ENCODE results near the gene EXOC5. TPM values are rescaled to one million over a fixed set of nuclear protein-coding genes. Genes with fewer than 3 reads are reported as not detected.
A peak's percentile ranks its signal among the peaks of the same experiment; 100 is the strongest.

EXOC5 gene
- total RNA-seq (10 to 100 TPM; 67.2 to 83.4 TPM), polyA plus RNA-seq (ENCODE audit: insufficient read length in 2 of 2) (10 to 100 TPM; 58.1 to 88.6 TPM)
- long read RNA-seq, donor 1, full-length matches to known transcripts = 8 of 28 reads
- long read RNA-seq, donor 1, partial matches to known transcripts = 20 of 28 reads
- long read RNA-seq, donor 1, other reads (novel, unspliced or antisense) = 0 of 28 reads
- long read RNA-seq, donor 2, full-length matches to known transcripts = 6 of 6 reads
- long read RNA-seq, donor 2, partial matches to known transcripts = 0 of 6 reads
- long read RNA-seq, donor 2, other reads (novel, unspliced or antisense) = 0 of 6 reads
- long read RNA-seq, donor 3, full-length matches to known transcripts = 4 of 4 reads
- long read RNA-seq, donor 3, partial matches to known transcripts = 0 of 4 reads
- long read RNA-seq, donor 3, other reads (novel, unspliced or antisense) = 0 of 4 reads
- long read RNA-seq, donor 4, full-length matches to known transcripts = 1 of 1 reads
- long read RNA-seq, donor 4, partial matches to known transcripts = 0 of 1 reads
- long read RNA-seq, donor 4, other reads (novel, unspliced or antisense) = 0 of 1 reads

GRCh38 chr14:57268161-57269069, at the start of gene EXOC5, which contains the start of gene AP5M1:
Gene EXOC5, minus strand, starts transcription at chr14:57268905. Its CDS starts 257 bp downstream, at chr14:57268648.
Gene AP5M1, plus strand, starts transcription at chr14:57268971. Its CDS starts 344 bp downstream, at chr14:57269315.
- under 1% methylated on average over 76 of the region's 76 CpGs for WGBS (ENCODE audit: insufficient coverage)
- H3K9me3 ChIP-seq (ENCODE audit: control insufficient read depth, insufficient read depth, low read length) = no peaks in the 10 kb centered on the region
- peak within 1 kb of the TSS; percentile 91 for H3K4me3 ChIP-seq (ENCODE audit: low read depth, low read length)
- peaks cover 4% of the 10 kb centered on the region for H3K4me1 ChIP-seq (ENCODE audit: control insufficient read depth, insufficient read depth, low read length)
- H3K36me3 ChIP-seq (ENCODE audit: control insufficient read depth, insufficient read depth, low read length) = peaks cover 3% of the 10 kb centered on the region
- peak within 1 kb of the TSS; percentile 91 for H3K27ac ChIP-seq (ENCODE audit: low read depth, low read length)
- H3K27me3 ChIP-seq (ENCODE audit: control insufficient read depth, insufficient read depth, low read length) = no peaks in the 10 kb centered on the region
- DNase-seq (ENCODE audit: low read depth in 4 of 6, low spot score in 6 of 6) = peak; percentile 91 to 99 (median 95)

GRCh38 chr14:57317248-57317833, 48.6 kb upstream of the EXOC5 start:
- peak; percentile 38 to 94 (median 68) for DNase-seq (ENCODE audit: low read depth in 4 of 6, low spot score in 6 of 6)
- WGBS (ENCODE audit: insufficient coverage) = 0% methylated on average over 1 of the region's 3 CpGs
- Histone ChIP-seq H3K4me1 (ENCODE audit: control insufficient read depth, insufficient read depth, low read length) (no peaks in the 10 kb centered on the region), H3K9me3 (ENCODE audit: control insufficient read depth, insufficient read depth, low read length) (no peaks in the 10 kb centered on the region), H3K27me3 (ENCODE audit: control insufficient read depth, insufficient read depth, low read length) (peaks cover 2% of the 10 kb centered on the region), H3K36me3 (ENCODE audit: control insufficient read depth, insufficient read depth, low read length) (no peaks in the 10 kb centered on the region), H3K27ac (ENCODE audit: low read depth, low read length) (no peak overlapping the region), H3K4me3 (ENCODE audit: low read depth, low read length) (no peak overlapping the region)

- no peak overlapping the region for H3K27ac ChIP-seq (ENCODE audit: low read depth, low read length)
- H3K36me3 ChIP-seq (ENCODE audit: control insufficient read depth, insufficient read depth, low read length) = no peaks in the 10 kb centered on the region
- H3K27me3 ChIP-seq (ENCODE audit: control insufficient read depth, insufficient read depth, low read length) = peaks cover under 1% of the 10 kb centered on the region
- DNase-seq (ENCODE audit: low read depth in 4 of 6, low spot score in 6 of 6) = no peak
- WGBS (ENCODE audit: insufficient coverage) = 86% methylated on average over 1 of the region's 7 CpGs
- H3K4me1 ChIP-seq (ENCODE audit: control insufficient read depth, insufficient read depth, low read length) = no peaks in the 10 kb centered on the region
- H3K4me3 ChIP-seq (ENCODE audit: low read depth, low read length) = no peak overlapping the region
- H3K9me3 ChIP-seq (ENCODE audit: control insufficient read depth, insufficient read depth, low read length) = no peaks in the 10 kb centered on the region
These were observed 45.8 kb upstream of the EXOC5 start for GRCh38 chr14:57314396-57315089.

GRCh38 chr14:57302883-57303282, 34.2 kb upstream of the EXOC5 start:
- Histone ChIP-seq H3K9me3 (ENCODE audit: control insufficient read depth, insufficient read depth, low read length) (no peaks in the 10 kb centered on the region), H3K4me1 (ENCODE audit: control insufficient read depth, insufficient read depth, low read length) (no peaks in the 10 kb centered on the region), H3K36me3 (ENCODE audit: control insufficient read depth, insufficient read depth, low read length) (no peaks in the 10 kb centered on the region), H3K4me3 (ENCODE audit: low read depth, low read length) (no peak overlapping the region), H3K27me3 (ENCODE audit: control insufficient read depth, insufficient read depth, low read length) (no peaks in the 10 kb centered on the region), H3K27ac (ENCODE audit: low read depth, low read length) (no peak overlapping the region)
- 100% methylated on average over 1 of the region's 5 CpGs for WGBS (ENCODE audit: insufficient coverage)
- DNase-seq (ENCODE audit: low read depth in 4 of 6, low spot score in 6 of 6) = no peak

- no peaks in the 10 kb centered on the region for H3K9me3 ChIP-seq (ENCODE audit: control insufficient read depth, insufficient read depth, low read length)
- no peak for DNase-seq (ENCODE audit: low read depth in 4 of 6, low spot score in 6 of 6)
- H3K36me3 ChIP-seq (ENCODE audit: control insufficient read depth, insufficient read depth, low read length) = no peaks in the 10 kb centered on the region
- 67% methylated on average over 1 of the region's 3 CpGs for WGBS (ENCODE audit: insufficient coverage)
- H3K27ac ChIP-seq (ENCODE audit: low read depth, low read length) = no peak overlapping the region
- H3K27me3 ChIP-seq (ENCODE audit: control insufficient read depth, insufficient read depth, low read length) = no peaks in the 10 kb centered on the region
- no peak overlapping the region for H3K4me3 ChIP-seq (ENCODE audit: low read depth, low read length)
- H3K4me1 ChIP-seq (ENCODE audit: control insufficient read depth, insufficient read depth, low read length) = no peaks in the 10 kb centered on the region
These were observed 30.8 kb upstream of the EXOC5 start for GRCh38 chr14:57299511-57299910.

GRCh38 chr14:57297852-57298251, 29.1 kb upstream of the EXOC5 start:
- no peak for DNase-seq (ENCODE audit: low read depth in 4 of 6, low spot score in 6 of 6)
- Histone ChIP-seq H3K9me3 (ENCODE audit: control insufficient read depth, insufficient read depth, low read length) (no peaks in the 10 kb centered on the region), H3K4me3 (ENCODE audit: low read depth, low read length) (no peak overlapping the region), H3K27me3 (ENCODE audit: control insufficient read depth, insufficient read depth, low read length) (no peaks in the 10 kb centered on the region), H3K27ac (ENCODE audit: low read depth, low read length) (no peak overlapping the region), H3K4me1 (ENCODE audit: control insufficient read depth, insufficient read depth, low read length) (no peaks in the 10 kb centered on the region), H3K36me3 (ENCODE audit: control insufficient read depth, insufficient read depth, low read length) (no peaks in the 10 kb centered on the region)
- WGBS (ENCODE audit: insufficient coverage) = 78% methylated on average over 4 of the region's 4 CpGs

GRCh38 chr14:57295239-57295638, 26.5 kb upstream of the EXOC5 start:
- WGBS (ENCODE audit: insufficient coverage) = no CpG with 5 or more reads among the region's 1 CpG
- H3K9me3 ChIP-seq (ENCODE audit: control insufficient read depth, insufficient read depth, low read length) = no peaks in the 10 kb centered on the region
- no peaks in the 10 kb centered on the region for H3K27me3 ChIP-seq (ENCODE audit: control insufficient read depth, insufficient read depth, low read length)
- H3K36me3 ChIP-seq (ENCODE audit: control insufficient read depth, insufficient read depth, low read length) = no peaks in the 10 kb centered on the region
- no peak overlapping the region for H3K27ac ChIP-seq (ENCODE audit: low read depth, low read length)
- no peaks in the 10 kb centered on the region for H3K4me1 ChIP-seq (ENCODE audit: control insufficient read depth, insufficient read depth, low read length)
- no peak for DNase-seq (ENCODE audit: low read depth in 4 of 6, low spot score in 6 of 6)
- H3K4me3 ChIP-seq (ENCODE audit: low read depth, low read length) = no peak overlapping the region

- peak in 2 of 6 donors; percentile 30 to 46 for DNase-seq (ENCODE audit: low read depth in 4 of 6, low spot score in 6 of 6)
- no peak overlapping the region for H3K4me3 ChIP-seq (ENCODE audit: low read depth, low read length)
- no peak overlapping the region for H3K27ac ChIP-seq (ENCODE audit: low read depth, low read length)
- WGBS (ENCODE audit: insufficient coverage) = no CpG with 5 or more reads among the region's 1 CpG
- H3K4me1 ChIP-seq (ENCODE audit: control insufficient read depth, insufficient read depth, low read length) = no peaks in the 10 kb centered on the region
- no peaks in the 10 kb centered on the region for H3K27me3 ChIP-seq (ENCODE audit: control insufficient read depth, insufficient read depth, low read length)
- no peaks in the 10 kb centered on the region for H3K9me3 ChIP-seq (ENCODE audit: control insufficient read depth, insufficient read depth, low read length)
- no peaks in the 10 kb centered on the region for H3K36me3 ChIP-seq (ENCODE audit: control insufficient read depth, insufficient read depth, low read length)
These were observed 25.4 kb upstream of the EXOC5 start for GRCh38 chr14:57293866-57294837.

All from spinal cord (tissue), 10 donors.